Erythroblast (primary cell): ENCODE measurements around the gene PAWR.
"Not testable (repeated sequence)": the region's sequence is repeated elsewhere in the genome, so short reads cannot be mapped to it uniquely, and the experiment has no call there.

Experiments used
- DNase-seq, 2 experiments: peaks; one replicate each; lab custom pipeline; 2025; lab: John Stamatoyannopoulos, UW
- GATA1 ChIP-seq: IDR thresholded peaks from 2 replicates; pipeline ENCODE4 v1.6.1; 2011; ENCODE audit warnings: low read depth, mild to moderate bottlenecking, control low read depth, low read length, moderate library complexity
- POLR2A ChIP-seq: IDR thresholded peaks from 2 replicates; pipeline ENCODE4 v1.6.1; 2011; ENCODE audit warnings: mild to moderate bottlenecking, low read length

Gene PAWR

DNA sequence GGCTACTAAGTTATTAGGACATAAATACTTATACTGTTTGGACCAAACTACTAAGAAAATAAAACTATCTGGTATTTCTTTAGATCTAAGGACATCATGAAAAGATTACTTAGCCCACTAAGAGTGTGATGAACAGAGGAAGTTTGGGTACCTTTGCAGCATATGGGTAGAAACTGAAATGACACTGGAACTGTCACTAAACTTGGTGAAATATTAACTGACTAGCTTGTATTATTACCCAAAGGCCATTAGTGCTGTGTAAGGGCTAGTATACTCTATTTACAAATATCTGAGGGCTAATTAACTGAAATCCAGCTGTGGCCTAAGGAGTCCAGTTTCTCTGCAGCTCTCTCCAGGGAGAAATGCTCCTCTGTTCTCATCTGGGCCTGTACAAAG is 45.5 kb downstream of the PAWR start:
- no peak for DNase-seq

DNA sequence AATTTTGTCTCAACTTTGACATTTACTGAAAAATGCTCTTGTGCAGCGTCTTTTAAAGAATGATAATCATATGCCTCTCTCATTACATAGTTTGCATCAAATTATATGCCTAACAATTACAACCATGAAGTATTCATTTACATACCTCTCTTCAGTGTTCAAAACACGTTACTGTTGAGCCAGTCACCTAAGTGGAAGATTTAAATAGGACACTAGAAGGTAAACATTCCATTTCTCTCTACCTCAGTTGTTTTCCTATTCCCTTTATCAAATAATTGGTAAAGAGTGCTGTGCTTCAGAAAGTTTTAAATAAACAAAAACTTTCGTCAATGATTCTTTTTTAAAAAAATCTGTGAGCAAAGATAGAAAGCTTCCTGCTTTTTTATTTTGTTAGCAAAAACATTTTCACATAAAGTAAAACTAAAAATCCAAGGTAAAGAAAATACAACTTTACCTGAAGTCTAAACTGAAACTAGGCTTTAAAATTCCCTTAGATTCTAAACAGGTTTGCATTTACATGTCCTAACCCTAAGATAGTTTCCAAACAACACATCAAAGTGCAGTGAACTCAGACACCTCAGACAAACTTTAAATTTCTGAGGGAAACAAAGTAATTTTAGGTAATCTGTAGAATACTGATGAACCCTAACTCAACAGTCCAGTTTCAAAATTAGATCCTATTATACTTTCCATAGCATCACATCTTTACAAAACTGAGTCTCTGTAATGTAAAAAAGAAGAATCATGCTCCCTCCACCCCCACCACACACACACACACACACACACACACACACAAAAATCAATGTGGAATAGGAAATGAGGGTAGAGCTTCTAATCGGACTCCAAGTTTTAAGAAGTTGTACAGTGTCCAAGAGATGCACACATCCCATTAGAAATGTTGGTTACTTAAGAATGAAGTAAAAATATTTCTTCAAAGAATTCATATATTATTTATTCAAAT is 46.2 kb downstream of the PAWR start:
- no peak for DNase-seq
- no peak for TF ChIP-seq GATA1
- TF ChIP-seq POLR2A = no peak

More for the DNA sequence above, 45.5 kb downstream of the PAWR start:
- no peak for TF ChIP-seq GATA1
- no peak for TF ChIP-seq POLR2A

DNA sequence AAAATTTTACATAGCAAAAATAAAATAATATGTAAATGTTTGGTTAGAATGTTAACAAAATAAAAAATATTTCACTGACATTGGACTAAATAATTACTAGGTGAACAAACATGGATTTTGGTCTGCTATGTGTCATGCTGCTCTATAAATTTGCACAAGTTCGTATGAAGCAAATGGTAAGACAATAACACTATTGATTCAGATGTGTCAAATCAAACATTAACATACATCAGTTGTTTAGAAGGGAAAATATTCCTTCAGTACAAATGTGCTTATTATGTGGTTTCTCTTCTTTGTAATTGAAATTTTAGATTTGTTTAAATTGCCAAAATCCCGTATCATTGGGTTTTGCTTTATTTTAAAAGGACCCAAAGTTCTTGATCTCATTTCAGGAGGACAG is 46.9 kb downstream of the PAWR start:
- DNase-seq = no peak
- TF ChIP-seq GATA1 = no peak
- TF ChIP-seq POLR2A = no peak

DNA sequence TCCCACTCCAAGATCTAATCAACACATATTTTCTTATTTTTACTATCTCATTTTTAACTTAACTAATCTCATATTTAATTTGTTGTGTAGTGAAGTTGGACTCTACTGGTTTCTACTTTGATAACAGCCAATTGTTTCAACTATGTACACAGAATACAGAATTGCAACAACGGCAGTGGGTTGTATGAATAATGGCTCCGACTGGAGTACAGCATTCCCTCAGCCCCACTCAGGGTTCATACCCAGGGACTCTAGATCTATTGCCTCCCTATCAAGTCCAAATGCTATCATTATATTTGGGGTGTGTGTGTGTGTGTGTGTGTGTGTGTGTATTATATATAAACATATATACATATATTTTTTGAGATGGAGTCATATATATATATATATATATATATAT is 52.3 kb downstream of the PAWR start:
- DNase-seq = no peak
- TF ChIP-seq GATA1 (no peak), POLR2A (no peak)

DNA sequence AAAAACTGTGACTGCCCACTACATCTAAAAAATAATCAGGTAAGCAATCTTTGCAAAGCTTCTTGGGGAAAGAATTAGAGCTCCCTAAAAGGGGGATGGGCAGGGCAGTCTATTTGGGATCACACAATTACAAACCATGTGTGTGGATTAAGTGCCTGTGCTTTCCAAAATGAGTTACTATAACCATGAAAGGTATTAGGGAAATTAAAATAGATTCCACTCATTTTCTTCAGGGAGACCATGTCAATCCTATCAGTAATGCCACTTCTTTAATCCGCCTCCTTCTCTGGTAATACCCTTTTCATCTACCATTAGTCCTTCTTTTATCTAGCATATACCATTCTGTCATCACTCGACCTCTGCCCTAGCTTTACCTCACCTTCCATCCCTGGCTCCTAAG is 53.7 kb downstream of the PAWR start:
- TF ChIP-seq GATA1 (no peak), POLR2A (no peak)
- no peak for DNase-seq

DNA sequence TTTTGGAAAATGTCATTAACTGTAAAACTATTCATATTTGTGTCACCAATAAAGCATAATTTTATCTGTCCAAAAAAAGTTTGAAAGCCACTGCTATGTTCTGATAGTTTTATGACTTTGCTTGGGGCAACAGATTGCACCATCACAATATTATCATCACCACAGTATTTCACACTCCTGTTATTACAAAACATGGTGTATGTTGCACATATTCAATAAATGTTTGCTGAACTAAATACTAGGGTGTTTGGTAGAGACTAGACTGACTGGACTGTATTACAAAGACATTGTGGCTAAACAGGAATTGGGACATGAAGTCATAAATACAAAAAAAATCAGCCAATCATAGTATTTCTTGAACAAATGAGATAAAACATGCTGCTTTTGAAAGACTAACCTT is 55.1 kb downstream of the PAWR start:
- no peak for TF ChIP-seq GATA1
- TF ChIP-seq POLR2A = no peak
- DNase-seq = no peak

DNA sequence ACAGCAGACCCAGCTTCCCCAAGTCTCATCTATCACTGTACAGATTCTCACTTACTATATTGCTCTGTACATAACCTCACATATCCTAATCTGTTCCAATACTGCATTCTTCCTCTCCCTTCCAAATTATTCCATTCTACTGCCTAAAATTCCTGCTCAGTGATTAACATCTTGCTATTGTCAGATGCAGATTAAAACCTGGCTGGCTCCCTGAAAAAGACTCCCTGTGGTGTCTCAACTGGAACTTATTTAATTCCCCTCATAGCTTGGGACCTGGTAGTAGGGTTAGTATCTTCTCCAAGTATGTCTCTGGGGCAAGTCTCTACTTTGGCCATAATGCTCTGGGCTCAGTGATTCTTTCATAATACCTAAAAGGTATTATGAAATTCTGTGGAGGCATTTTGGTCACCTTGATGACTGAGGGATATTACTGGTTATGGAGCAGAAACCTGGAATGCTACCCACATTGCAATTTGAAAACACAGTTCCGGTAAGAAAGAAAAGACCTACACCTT is 55.8 kb downstream of the PAWR start:
- no peak for DNase-seq
- no peak for TF ChIP-seq POLR2A
- no peak for TF ChIP-seq GATA1

DNA sequence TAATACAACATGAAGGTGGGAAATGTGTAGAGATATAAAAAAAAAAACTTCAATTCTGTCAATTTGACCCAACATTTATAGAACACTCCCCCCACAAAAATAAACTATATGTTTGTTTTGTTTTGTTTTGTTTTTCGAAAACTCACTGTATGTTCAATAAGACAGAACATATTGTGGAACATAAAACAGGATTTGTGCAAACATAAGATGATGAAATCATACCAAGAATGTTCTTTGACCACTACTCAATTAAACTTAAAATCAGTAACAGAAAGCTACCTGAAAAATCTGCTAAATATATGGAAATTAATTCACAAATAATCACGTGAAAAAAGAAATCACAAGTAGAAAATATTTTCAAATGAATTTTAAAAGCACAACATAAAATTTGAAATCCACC is 61.2 kb downstream of the PAWR start:
- no peak for TF ChIP-seq GATA1
- no peak for TF ChIP-seq POLR2A
- no peak for DNase-seq

DNA sequence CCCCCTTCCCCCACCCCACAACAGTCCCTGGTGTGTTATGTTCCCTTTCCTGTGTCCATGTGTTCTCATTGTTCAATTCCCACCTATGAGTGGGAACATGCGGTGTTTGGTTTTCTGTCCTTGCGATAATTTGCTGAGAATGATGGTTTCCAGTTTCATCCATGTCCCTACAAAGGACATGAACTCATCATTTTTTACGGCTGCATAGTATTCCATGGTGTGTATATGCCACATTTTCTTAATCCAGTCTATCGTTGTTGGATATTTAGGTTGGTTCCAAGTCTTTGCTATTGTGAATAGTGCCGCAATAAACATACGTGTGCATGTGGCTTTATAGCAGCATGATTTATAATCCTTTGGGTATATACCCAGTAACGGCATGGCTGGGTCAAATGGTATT is 64.0 kb downstream of the PAWR start:
- not testable (repeated sequence) for DNase-seq

DNA sequence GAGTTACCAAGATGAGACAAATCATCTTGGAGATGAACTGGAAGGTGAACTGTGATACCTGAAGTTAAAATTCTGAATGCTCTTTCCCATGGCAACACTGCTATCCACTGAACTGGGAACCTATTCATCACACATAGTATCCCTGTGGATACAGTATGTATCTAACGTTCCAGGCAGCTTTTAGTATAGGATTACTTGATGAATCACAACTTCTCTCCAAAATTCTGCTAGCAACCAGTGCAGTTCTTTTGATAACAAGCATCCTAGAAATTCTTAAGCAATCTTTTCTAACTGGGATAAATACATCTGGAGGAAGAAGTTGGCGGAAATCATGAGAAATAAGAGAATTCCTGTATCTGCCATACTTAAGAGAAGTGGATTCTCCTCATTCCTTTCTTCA is 66.4 kb downstream of the PAWR start:
- TF ChIP-seq POLR2A = no peak
- TF ChIP-seq GATA1 = no peak
- no peak for DNase-seq

DNA sequence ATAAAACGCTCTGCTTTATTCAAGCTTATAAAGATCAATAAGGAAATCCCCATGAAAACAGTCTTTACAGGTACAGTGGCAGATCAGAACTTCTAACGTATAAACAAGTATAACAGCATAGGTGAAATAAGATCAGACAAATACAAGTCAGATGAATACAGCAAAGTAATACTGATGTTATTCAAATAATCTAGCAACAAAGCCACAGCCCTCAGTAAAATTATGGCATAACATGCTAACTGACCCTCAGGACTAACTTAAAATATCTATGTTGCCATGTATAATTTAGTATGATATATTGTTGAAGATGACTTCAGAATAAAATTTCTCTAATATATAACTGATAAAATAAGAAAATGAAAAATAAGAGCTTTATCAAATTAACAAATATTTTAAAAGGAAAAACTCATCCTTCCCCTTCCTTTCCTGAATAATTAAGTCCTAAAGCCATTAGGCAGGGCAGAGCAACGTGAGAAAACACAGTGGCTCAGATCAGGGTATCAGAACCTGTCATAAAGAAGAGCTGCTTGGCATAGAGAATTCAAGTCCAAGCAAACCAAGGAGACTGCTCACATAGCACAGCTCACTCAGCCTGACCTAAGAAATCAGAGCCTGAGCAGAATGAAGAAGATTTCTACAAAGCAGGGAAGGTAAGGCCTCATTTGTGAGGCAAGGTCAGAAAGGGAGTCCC is 70.7 kb downstream of the PAWR start:
- TF ChIP-seq GATA1 = no peak
- no peak for DNase-seq

DNA sequence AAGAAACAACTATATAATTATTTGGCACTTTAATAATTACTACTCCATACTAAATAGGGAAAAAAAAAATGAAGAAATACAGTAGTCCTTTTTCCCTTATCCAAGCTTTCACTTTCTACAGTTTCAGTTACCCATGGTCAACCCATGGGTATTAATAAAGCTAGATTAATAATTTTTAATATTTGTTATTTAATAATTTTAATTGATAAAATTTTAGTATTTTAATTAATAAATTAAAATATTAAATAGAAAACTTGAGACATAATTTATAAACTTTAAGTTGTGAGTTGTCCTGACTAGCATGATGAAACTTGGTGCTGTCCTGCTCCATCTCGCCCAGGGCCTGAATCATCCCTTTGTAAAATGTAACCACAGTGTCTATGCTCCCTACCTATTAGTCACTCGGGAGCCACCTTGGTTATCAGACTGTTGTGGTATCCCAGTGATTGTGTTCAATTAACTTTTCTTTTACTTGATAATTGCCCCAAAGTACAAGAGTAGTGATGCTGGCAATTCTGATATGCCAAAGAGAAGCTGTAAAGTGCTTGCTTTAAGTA is 71.8 kb downstream of the PAWR start:
- no peak for DNase-seq
- no peak for TF ChIP-seq POLR2A
- TF ChIP-seq GATA1 = no peak

DNA sequence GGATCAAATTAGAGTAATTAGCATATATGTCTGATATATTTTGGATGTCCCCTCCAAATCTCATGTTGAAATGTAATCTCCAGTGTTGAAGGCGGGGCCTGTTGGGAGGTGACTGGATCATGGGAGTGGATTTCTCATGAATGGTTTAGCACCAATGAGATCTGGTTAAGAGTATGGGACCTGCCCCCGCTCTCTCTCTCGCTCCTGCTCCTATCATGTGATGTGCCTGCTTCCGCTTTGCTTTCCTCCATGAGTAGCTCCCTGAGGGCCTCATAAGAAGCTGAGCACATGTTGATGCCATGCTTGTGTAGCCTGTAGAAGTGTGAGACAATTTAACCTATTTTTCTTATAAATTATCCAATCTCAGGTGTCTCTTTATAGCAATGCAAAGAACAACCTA is 73.1 kb downstream of the PAWR start:
- TF ChIP-seq POLR2A (no peak), GATA1 (no peak)
- no peak for DNase-seq
